Measurements from ENCODE around the gene PFKL. TPM values are rescaled to one million over a fixed set of nuclear protein-coding genes. Genes with fewer than 3 reads are reported as not detected.

The PFKL gene
- total and polyA plus RNA-seq, 2 of the 8 experiments (the other 6 are each of a cell fraction or from before 2014, with no cell fraction given): 80.2 to 82.3 TPM

DNA sequence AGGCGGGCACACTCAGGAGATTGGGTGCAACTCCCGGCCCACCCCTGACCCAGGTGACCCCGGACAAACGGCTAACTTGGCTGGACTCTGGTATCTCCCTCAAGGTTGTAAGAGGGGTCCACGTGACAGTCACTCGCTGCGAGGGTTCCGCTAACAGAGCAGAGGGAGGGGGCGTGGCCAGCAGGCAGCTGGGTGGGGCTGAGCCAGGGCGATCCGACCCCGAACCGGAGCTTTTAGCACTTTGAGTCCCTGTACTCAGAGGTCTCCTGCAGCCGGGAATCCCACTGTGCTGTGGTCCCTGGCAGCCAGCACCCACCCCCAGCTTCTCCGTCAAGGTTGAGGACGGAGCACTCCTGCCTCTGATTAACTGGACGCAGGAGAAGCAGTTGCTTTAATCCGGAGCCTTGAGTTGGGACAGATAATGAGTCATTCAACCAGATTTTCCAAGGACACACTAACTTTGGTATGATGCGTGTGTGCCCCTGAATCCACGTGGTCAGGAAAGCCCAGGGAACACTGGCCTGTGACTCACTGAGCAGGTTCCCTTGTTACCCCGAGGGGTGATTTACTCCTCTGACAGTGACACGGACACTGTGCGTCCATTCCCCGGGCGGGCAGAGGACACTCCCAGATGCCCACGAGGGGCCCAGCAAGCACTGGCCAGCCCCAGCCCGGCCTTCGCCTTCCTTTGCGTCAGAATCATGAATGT lies 70.3 kb downstream of the PFKL start:
- Histone ChIP-seq H3K27me3 (replicated peaks in 1 of 4; ENCODE audit: control insufficient read depth in 3 of 4, extremely low read depth in 1 of 4, insufficient read depth in 3 of 4, low read length in 3 of 4) (peaks cover 0 to 20% (median 15%) of the 10 kb centered on the region in 4 experiments; a peak in 6 of 7 replicates), H3K18ac (ENCODE audit: extremely low read depth, low read length) (no peak overlapping the region), H3K79me1 (ENCODE audit: low read depth, low read length) (no peaks in the 10 kb centered on the region), H3K4me3 (ENCODE audit: extremely low read depth in 1 of 4, insufficient read depth in 2 of 4, low read depth in 3 of 4, low read length in 4 of 4) (peak overlapping the region in 2 of 4 experiments; percentile 4 to 47; a peak in 2 of 8 replicates), H3K4me2 (ENCODE audit: insufficient read depth in 1 of 2, low read depth in 2 of 2, low read length in 2 of 2) (peak overlapping the region; percentile 51 to 69), H3K27ac (ENCODE audit: low read depth, low read length) (no peak overlapping the region), H3K4me1 (replicated peaks in 1 of 4; ENCODE audit: control insufficient read depth in 3 of 4, insufficient read depth in 4 of 4, low read length in 3 of 4) (peaks cover 0 to 12% (median 7%) of the 10 kb centered on the region in 4 experiments; a peak in 6 of 7 replicates), H3K79me2 (ENCODE audit: control insufficient read depth in 1 of 2, insufficient read depth in 2 of 2, low read length in 2 of 2) (no peaks in the 10 kb centered on the region), H3K36me3 (ENCODE audit: control insufficient read depth in 2 of 4, insufficient read depth in 4 of 4, low read length in 3 of 4) (no peaks in the 10 kb centered on the region), H4K8ac (ENCODE audit: extremely low read depth, insufficient read depth, low read length) (no peak overlapping the region; the same call in 1 of the 2 replicates), H2BK5ac (ENCODE audit: low read depth, low read length) (no peak overlapping the region), H4K20me1 (replicated peaks in 1 of 2; ENCODE audit: control insufficient read depth in 1 of 2, insufficient read depth in 2 of 2, low read length in 2 of 2) (no peaks in the 10 kb centered on the region), H3K9me3 (ENCODE audit: insufficient read depth in 2 of 2, low read depth in 1 of 2, low read length in 1 of 2) (peaks cover 6 to 8% of the 10 kb centered on the region in 2 experiments; a peak in 3 of 4 replicates), H3K23ac (ENCODE audit: insufficient read length) (no peak overlapping the region), H3K14ac (ENCODE audit: insufficient read length) (no peak overlapping the region), H2AFZ (ENCODE audit: low read length) (no peak overlapping the region), H2AK5ac (ENCODE audit: low read depth, low read length) (no peak overlapping the region), H2BK120ac (replicated peaks; ENCODE audit: low read depth, low read length) (no peak overlapping the region), H4K91ac (replicated peaks; ENCODE audit: insufficient read length, low read length) (no peak overlapping the region), H3K23me2 (ENCODE audit: low read depth, low read length) (peaks cover 3% of the 10 kb centered on the region; the same call in 1 of the 2 replicates), H3K56ac (replicated peaks; ENCODE audit: insufficient read length, low read depth, low read length) (no peak overlapping the region), H2BK20ac (ENCODE audit: low read length) (no peak overlapping the region), H2BK12ac (ENCODE audit: low read depth, low read length) (peak overlapping the region; percentile 50; the same call in 1 of the 2 replicates), H4K5ac (ENCODE audit: insufficient read length, low read depth, low read length) (no peak overlapping the region), H2BK15ac (ENCODE audit: low read length) (no peak overlapping the region), H3K4ac (replicated peaks; ENCODE audit: insufficient read length, low read depth, low read length) (no peak overlapping the region), H3K9ac (replicated peaks in 1 of 4; ENCODE audit: extremely low read depth in 1 of 4, low read depth in 3 of 4, low read length in 3 of 4) (no peak overlapping the region; a peak in 1 of 7 replicates)
- POLR2A ChIA-PET (ENCODE audit: partially characterized antibody): no interaction called here
- DNase-seq (ENCODE audit: low read depth in 1 of 2, low spot score in 2 of 2): peak in 1 of 2 experiments; percentile 77
- FAIRE-seq: no peak
- TF ChIP-seq CBX8 (IDR thresholded peaks at IDR 0.05; ENCODE audit: borderline replicate concordance, low read depth, low read length) (no peak), SAP30 (IDR thresholded peaks at IDR 0.05; ENCODE audit: insufficient read depth, insufficient replicate concordance, low read length) (no peak), MAFK (IDR thresholded peaks at IDR 0.05; ENCODE audit: low read depth, low read length) (no peak)
- TF ChIP-seq, protein P1, sequence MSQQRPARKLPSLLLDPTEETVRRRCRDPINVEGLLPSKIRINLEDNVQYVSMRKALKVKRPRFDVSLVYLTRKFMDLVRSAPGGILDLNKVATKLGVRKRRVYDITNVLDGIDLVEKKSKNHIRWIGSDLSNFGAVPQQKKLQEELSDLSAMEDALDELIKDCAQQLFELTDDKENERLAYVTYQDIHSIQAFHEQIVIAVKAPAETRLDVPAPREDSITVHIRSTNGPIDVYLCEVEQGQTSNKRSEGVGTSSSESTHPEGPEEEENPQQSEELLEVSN (IDR thresholded peaks at IDR 0.05): peak; percentile 43
- TF ChIP-seq, protein P2, sequence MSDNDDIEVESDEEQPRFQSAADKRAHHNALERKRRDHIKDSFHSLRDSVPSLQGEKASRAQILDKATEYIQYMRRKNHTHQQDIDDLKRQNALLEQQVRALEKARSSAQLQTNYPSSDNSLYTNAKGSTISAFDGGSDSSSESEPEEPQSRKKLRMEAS (IDR thresholded peaks at IDR 0.05): peak; percentile 29
- CTCF ChIA-PET (ENCODE audit: partially characterized antibody): interaction anchor here (0.6 to 1.9 kb wide), 3 partner anchors 9 to 110 kb away, joined by 3 to 9 read pairs (median 6); no protein-coding TSS in a partner anchor
- 43% methylated on average over 24 of the region's 29 CpGs; no CpG with 5 or more reads in 1 of the 2 experiments for WGBS, 2 experiments (ENCODE audit: extremely low coverage in 1 of 2, insufficient coverage in 1 of 2, insufficient read length in 1 of 2, insufficient replicate concordance in 2 of 2, low coverage in 1 of 2, low lambda C conversion rate in 2 of 2, missing lambda C conversion rate in 1 of 2)

All from H1 (cell line).